Fibroblast of gingiva (primary cell): ENCODE measurements around the gene PTPN9.
A peak's percentile ranks its signal among the peaks of the same experiment; 100 is the strongest.
"Not testable (repeated sequence)": the region's sequence is repeated elsewhere in the genome, so short reads cannot be mapped to it uniquely, and the experiment has no call there.

Source experiments
- DNase-seq: peaks from one replicate; pipeline ENCODE4 v3.0.0-alpha.2; 2011; ENCODE audit warnings: low read depth

PTPN9 gene

GRCh38 chr15:75452865-75453702 is 126.0 kb downstream of the PTPN9 start:
- no peak for DNase-seq

DNA sequence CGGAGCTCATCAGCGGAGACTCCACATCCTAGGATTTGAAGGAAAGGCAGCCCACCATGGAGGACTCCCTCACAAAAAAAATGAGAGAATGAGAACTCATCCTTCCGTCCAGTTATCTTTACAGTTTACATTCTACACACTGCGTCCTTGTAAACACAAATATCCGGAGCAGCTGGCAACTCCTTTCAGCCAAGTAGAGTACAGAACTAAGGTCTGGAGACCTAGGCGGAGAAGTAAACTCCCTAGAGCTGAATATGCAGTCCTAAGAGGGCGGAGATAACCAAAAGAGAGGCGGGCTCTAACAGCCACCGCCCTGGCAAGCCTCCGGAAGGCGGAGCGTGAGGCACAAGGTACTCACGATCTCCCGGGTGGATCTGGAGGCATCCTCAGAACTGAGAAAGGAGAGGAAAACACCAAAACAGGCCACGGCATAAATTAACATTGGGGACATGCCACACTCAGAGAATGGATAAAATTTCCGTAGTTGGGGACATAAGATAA is 126.7 kb downstream of the PTPN9 start:
- DNase-seq, result peak; percentile 76

GRCh38 chr15:75451674-75452363 is 127.3 kb downstream of the PTPN9 start, which contains the start of gene SIN3A:
Gene SIN3A, minus strand, starts transcription at chr15:75451690. Its CDS starts 21,315 bp downstream, at chr15:75430375.
- peak; percentile 100 for DNase-seq

DNA sequence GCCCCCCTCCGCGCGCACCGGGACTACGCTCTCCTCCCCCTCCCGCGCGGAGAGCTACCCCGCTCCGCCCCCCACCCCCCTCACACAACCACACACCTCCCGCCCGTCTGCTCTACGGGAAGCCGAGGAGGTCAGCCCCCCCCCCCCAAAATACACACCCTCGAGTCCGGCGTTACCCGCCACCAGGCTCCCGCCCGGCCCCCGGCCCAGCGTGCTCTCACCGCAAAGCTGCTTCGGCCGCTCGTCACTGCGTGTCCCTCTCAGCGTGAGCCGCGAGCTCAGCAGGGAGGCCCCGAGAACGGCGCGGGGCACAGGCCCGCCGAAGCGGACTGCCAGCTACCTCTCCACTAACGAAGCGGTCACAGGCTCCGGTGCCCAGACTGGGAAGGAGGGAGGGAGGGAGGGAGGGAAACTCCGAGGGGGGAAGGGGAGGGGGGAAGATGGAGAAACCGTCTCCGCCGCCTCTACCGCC is 127.9 kb downstream of the PTPN9 start:
- DNase-seq, result no peak

DNA sequence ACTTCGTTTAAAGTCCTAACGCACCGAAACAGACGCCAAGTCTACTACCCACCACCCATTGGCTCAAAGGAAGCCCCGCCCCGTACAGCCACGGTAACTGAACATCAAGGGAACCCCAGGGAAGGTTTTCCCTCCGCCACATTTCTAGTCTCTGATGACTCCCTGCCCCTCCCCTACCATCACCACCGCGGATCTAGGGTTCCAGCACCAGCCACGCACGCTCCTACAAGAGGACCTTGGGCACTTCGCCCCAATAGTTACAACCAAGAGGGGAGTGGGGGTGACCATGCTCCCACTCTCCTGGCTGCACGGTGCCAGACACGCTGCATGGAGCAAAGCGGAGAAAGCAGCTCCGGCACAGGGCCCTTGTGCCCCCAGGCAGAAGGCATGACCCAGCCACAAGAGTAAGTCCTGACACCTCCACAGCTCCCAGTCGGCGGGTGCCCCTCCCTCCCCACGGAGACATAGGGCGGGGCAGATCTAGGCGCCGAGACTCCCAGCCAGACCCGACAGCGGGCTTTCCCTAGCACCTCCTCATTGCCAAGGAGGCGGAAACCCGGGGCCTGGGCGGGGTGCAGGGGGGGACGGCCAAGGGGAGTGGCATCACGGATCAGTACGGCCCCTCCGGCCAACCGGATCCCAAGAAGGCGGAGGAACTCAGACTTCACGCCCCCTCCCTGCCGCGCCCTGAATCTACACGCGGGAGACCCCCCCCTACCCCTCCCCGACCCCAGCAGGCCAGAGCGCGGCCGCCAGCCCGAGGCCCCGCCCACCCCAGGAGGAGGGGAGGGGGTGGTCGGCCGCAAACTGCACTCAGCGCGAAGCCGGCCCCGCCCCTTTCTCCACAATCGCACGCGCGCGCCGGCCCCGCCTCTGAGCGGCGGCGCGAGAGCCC is 128.6 kb downstream of the PTPN9 start:
- DNase-seq, result peak; percentile 98

GRCh38 chr15:75449585-75450306 is 129.4 kb downstream of the PTPN9 start:
- DNase-seq, result no peak

- not testable (repeated sequence) for DNase-seq
Observed at GRCh38 chr15:75448171-75448570, 130.9 kb downstream of the PTPN9 start.

- no peak for DNase-seq
Observed at GRCh38 chr15:75446151-75446550, 133.0 kb downstream of the PTPN9 start.

GRCh38 chr15:75445324-75445723 is 133.8 kb downstream of the PTPN9 start:
- DNase-seq, result not testable (repeated sequence)

DNA sequence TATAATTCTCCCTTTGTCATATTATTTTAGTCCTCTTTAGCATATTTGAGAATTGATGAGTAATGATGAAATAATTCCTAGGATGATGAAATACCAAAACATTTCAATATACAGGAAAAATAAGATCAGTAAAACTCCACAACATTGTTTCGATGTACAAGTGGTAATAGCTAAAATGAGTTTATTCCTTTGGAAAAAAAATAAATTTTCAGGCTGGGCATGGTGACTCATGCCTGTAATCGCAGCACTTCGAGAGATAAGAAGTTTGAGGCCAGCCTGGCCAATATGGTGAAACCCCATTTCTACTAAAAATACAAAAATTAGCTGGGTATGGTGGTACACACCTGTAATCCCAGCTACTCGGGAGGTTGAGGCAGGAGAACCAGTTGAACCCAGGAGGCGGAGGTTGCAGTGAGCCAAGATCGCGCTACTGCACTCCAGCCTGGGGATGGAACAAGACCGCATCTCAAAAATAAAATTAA is 135.1 kb downstream of the PTPN9 start:
- DNase-seq, result peak; percentile 50

DNA sequence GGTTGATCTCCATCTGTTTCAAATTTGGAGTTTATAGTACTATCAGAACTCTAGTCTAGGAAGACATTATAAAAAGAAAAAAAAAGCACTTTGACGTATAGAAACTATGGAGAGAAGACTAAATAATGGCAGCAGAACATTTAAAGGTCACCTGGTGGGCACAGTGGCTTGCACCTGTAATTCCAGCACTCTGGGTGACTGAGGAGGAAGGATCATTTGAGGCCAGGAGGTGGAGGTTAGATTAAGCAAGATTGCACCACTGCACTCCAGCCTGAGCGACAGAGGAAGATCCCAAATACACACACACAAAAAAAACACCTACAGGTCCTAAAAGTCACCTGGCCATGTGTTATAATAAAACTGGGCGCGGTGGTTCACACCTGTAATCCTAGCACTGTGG is 141.4 kb downstream of the PTPN9 start:
- no peak for DNase-seq

DNA sequence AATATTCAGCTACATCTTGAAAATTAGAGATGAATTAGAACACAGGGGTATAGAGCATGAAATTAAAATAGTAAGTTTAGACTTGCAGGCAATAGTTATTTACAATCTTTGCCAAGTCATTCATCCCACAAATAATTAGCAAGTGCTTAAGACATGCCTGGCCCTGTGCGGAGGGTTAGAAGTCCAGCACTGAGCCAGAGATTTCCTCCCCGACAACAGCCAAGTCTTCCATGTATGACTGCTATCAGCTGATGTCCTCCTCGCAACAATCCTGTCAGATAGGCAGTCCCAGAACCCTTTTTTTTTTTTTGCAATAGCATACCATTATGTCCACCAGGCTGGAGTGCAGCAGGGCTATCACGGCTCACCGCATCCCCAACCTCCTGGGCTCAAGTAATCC is 142.2 kb downstream of the PTPN9 start:
- DNase-seq, result peak; percentile 22

DNA sequence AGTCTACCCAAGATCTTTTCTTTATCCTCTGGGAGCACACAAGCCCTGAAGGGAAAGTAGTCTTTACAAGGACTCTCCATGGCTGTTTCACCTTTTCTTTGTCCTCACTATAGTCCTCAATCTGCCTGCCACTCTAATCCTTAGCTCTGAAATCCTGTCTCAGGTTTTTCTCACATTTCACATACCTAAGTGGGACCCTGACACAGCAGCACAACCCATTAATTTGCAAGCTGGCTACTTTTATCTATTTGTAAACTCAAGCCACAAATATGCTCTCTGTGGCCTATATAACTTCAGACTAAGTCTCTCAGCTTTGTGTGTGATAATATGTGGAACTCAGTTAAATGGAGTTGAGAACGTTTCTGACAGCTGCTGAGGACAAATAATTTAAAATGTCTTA is 147.4 kb downstream of the PTPN9 start:
- no peak for DNase-seq

- no peak for DNase-seq
Observed at GRCh38 chr15:75431270-75431669, 147.8 kb downstream of the PTPN9 start.

GRCh38 chr15:75430259-75430658 is 148.9 kb downstream of the PTPN9 start:
- DNase-seq, result no peak

- no peak for DNase-seq
Observed at GRCh38 chr15:75428152-75428551, 151.0 kb downstream of the PTPN9 start.

GRCh38 chr15:75425966-75426500 is 153.1 kb downstream of the PTPN9 start:
- no peak for DNase-seq

- DNase-seq, result no peak
Observed at GRCh38 chr15:75422554-75422953, 156.6 kb downstream of the PTPN9 start.

DNA sequence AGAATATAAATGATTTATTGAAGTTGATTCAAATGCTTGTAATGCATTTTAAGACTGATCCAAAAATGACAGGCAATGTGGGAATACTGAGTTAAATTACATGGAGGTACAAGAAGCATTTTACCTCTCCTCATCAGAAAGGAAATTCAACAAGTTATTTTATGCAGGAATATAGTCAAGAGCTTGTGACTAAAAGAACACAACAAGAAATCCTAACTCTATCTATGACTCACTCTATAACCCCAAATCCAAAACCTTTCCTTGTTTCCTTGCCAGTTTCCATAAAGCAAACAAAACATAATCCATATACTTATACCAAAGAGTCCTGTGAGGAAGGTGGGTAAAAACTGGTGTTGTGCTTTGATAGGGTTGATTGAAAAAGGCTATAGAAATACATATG is 158.4 kb downstream of the PTPN9 start:
- DNase-seq, result peak; percentile 13

DNA sequence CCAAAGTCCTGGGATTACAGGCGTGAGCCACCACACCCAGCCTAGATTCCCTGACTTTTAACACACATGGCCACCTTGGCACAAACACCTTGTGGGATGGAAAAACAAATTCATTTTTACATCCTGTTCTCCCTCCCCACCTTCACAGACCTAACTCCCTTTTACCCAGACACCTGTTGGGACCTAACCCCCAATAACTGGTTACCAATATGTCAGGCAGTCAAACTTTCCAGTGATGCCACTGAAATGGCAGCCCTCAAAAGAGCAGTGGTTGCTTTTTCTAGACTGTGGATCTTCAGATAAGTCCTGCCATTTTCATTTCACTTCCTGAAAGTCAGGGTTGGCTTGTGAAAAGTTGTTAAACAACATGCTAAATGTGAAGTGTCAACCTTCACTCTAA is 162.5 kb downstream of the PTPN9 start:
- DNase-seq, result no peak
